Epithelial cell of esophagus (primary cell): ENCODE data around the gene PRLHR.
A peak's percentile ranks its signal among the peaks of the same experiment; 100 is the strongest.

Source experiments
- DNase-seq: peaks from one replicate; pipeline ENCODE4 v3.0.0; 2010; ENCODE audit warnings: low read depth
- H3K4me3 ChIP-seq: 2 replicates; pipeline ENCODE4 v1.5.1; 2011; ENCODE audit warnings: mild to moderate bottlenecking, low read length, control low read depth
- TF ChIP-seq, protein P1 (sequence below): IDR thresholded peaks from 2 replicates; pipeline ENCODE4 v1.5.1; 2011; ENCODE audit warnings: low read depth, mild to moderate bottlenecking, low read length, control low read depth, inconsistent platforms; ENCODE audit not compliant: insufficient read depth; ENCODE audit errors: missing control alignments

The PRLHR gene

GRCh38 chr10:118570591-118570990 is 24.9 kb downstream of the PRLHR start:
- H3K4me3 ChIP-seq, result no peak overlapping the region
- TF ChIP-seq, protein P1, sequence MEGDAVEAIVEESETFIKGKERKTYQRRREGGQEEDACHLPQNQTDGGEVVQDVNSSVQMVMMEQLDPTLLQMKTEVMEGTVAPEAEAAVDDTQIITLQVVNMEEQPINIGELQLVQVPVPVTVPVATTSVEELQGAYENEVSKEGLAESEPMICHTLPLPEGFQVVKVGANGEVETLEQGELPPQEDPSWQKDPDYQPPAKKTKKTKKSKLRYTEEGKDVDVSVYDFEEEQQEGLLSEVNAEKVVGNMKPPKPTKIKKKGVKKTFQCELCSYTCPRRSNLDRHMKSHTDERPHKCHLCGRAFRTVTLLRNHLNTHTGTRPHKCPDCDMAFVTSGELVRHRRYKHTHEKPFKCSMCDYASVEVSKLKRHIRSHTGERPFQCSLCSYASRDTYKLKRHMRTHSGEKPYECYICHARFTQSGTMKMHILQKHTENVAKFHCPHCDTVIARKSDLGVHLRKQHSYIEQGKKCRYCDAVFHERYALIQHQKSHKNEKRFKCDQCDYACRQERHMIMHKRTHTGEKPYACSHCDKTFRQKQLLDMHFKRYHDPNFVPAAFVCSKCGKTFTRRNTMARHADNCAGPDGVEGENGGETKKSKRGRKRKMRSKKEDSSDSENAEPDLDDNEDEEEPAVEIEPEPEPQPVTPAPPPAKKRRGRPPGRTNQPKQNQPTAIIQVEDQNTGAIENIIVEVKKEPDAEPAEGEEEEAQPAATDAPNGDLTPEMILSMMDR, result no peak
- DNase-seq, result no peak

DNA sequence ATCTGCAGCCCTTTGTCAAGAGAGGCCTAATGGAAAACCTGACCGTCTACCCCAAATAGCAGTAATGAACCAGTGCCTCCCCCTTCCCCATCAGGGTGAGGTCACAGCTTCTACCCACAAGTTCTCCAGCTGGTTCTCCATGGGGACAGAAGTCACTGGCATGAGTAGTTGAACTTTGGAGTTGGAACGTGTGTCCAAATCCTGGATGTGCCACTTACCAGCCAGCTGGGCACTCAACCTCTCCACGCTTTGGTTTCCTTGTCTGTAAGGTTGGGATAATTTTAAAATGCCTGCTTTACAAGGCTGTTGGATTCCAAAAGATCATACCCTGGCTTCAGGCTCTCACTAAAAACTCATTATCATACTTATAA is 25.6 kb downstream of the PRLHR start:
- DNase-seq, result no peak
- TF ChIP-seq, protein P1, result no peak
- H3K4me3 ChIP-seq, result no peak overlapping the region

DNA sequence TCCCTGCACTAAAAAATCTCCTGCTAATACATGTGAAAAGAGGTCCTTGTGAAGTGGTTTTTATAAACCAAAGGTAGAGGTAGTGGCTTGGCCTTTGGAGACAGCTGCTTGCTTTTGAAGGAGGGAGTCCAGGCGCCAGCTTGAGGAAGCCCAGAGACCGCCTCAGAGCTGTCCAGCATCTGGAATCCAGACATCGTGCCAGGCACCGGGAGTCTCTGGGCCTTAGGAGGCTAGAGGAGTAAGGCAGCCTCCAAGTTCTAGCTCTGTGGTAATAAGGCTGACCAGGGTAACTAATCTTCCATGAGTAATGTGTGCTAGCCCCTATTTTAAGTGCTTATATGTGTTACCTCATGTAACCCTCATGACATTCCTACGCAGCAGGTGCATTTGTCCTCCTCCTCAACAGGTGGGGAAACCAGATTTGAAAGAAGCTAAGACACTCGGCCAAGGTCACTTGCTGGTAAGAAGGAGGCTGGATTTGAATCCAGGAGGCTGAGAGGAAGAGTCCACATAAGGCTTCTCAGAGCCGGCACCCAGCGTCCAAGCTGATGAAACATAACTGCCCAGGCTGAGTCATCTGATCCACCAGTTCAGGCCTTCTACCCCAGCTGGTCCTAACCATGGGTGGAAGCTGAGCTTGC is 26.1 kb downstream of the PRLHR start:
- TF ChIP-seq, protein P1, result no peak
- no peak overlapping the region for H3K4me3 ChIP-seq
- DNase-seq, result peak; percentile 11

DNA sequence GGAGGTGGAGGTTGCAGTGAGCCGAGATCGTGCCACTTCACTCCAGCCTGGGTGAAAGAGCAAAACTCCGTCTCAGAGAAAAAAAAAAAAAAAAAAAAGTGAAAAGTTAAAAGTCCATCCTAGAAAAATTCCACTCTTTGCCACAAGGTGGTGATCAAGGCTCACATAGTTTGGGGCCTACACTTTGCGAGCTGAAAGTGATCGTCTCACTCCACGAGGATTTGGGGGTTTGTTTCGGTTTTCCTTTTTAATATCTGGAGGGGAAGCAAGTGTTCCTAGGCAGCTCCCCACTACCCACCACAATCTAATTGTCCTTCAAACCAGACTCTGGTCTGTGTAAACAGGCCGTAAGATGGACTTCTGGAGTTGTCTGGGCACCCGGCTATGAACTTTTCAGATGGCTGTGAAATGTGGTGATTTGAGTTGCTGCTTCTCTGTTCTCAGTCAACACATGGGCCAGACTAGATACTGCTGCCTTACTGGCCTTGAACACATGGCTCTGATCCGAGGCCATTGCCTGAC is 27.1 kb downstream of the PRLHR start:
- DNase-seq, result peak; percentile 52
- no peak overlapping the region for H3K4me3 ChIP-seq
- TF ChIP-seq, protein P1, result peak; percentile 70

GRCh38 chr10:118567701-118568248 is 27.7 kb downstream of the PRLHR start:
- TF ChIP-seq, protein P1, result no peak
- H3K4me3 ChIP-seq, result no peak overlapping the region
- no peak for DNase-seq

GRCh38 chr10:118566911-118567310 is 28.5 kb downstream of the PRLHR start:
- TF ChIP-seq, protein P1, result no peak
- no peak for DNase-seq

More at GRCh38 chr10:118566911-118567310, 28.5 kb downstream of the PRLHR start:
- no peak overlapping the region for H3K4me3 ChIP-seq
